GM19397 (cell line): Measurements from ENCODE around the gene CENPC.
"Not testable (repeated sequence)": the region's sequence is repeated elsewhere in the genome, so short reads cannot be mapped to it uniquely, and the experiment has no call there.

Source experiments
- ATAC-seq: cut with Tn5 transposase; IDR thresholded peaks from one replicate; pipeline ENCODE4 v1.9.1; 2021; ENCODE audit warnings: mild to moderate bottlenecking, moderate library complexity; ENCODE audit not compliant: unreplicated experiment

Gene CENPC

GRCh38 chr4:67470871-67471270 is 74.4 kb downstream of the CENPC start:
- no peak for ATAC-seq

- no peak for ATAC-seq
These were observed 76.5 kb downstream of the CENPC start for GRCh38 chr4:67468830-67469229.

GRCh38 chr4:67466751-67467150 is 78.6 kb downstream of the CENPC start:
- ATAC-seq: no peak

- no peak for ATAC-seq
These were observed 79.6 kb downstream of the CENPC start for GRCh38 chr4:67465763-67466052.

GRCh38 chr4:67465032-67465762 is 80.1 kb downstream of the CENPC start:
- ATAC-seq: no peak

- no peak for ATAC-seq
These were observed 84.7 kb downstream of the CENPC start for GRCh38 chr4:67460574-67460973.

GRCh38 chr4:67459164-67459563 is 86.1 kb downstream of the CENPC start:
- ATAC-seq: no peak

GRCh38 chr4:67456577-67457196 is 88.6 kb downstream of the CENPC start:
- ATAC-seq: no peak

GRCh38 chr4:67452846-67453205 is 92.5 kb downstream of the CENPC start:
- ATAC-seq: not testable (repeated sequence)

- no peak for ATAC-seq
These were observed 93.0 kb downstream of the CENPC start for GRCh38 chr4:67452100-67452845.

- ATAC-seq: no peak
These were observed 93.8 kb downstream of the CENPC start for GRCh38 chr4:67451464-67451863.

- no peak for ATAC-seq
These were observed 96.7 kb downstream of the CENPC start for GRCh38 chr4:67448621-67449020.

GRCh38 chr4:67447873-67448272 is 97.4 kb downstream of the CENPC start:
- ATAC-seq: no peak

GRCh38 chr4:67446811-67447210 is 98.5 kb downstream of the CENPC start:
- ATAC-seq: no peak

GRCh38 chr4:67445881-67446280 is 99.4 kb downstream of the CENPC start:
- ATAC-seq: not testable (repeated sequence)

- no peak for ATAC-seq
These were observed 106.3 kb downstream of the CENPC start for GRCh38 chr4:67438975-67439374.

- no peak for ATAC-seq
These were observed 107.2 kb downstream of the CENPC start for GRCh38 chr4:67437974-67438713.

- ATAC-seq: peak; percentile 94
These were observed 108.6 kb downstream of the CENPC start for GRCh38 chr4:67436742-67437141.

GRCh38 chr4:67430989-67431388 is 114.3 kb downstream of the CENPC start:
- no peak for ATAC-seq

GRCh38 chr4:67428819-67429218 is 116.5 kb downstream of the CENPC start:
- ATAC-seq: no peak
